Islet precursor cell (in vitro differentiated cells): Measurements from ENCODE around the gene ODF4.
"Not testable (repeated sequence)": the region's sequence is repeated elsewhere in the genome, so short reads cannot be mapped to it uniquely, and the experiment has no call there.

Experiments used
- DNase-seq: peaks from one replicate; pipeline ENCODE4 v3.0.0-alpha.2; 2018

Gene ODF4

DNA sequence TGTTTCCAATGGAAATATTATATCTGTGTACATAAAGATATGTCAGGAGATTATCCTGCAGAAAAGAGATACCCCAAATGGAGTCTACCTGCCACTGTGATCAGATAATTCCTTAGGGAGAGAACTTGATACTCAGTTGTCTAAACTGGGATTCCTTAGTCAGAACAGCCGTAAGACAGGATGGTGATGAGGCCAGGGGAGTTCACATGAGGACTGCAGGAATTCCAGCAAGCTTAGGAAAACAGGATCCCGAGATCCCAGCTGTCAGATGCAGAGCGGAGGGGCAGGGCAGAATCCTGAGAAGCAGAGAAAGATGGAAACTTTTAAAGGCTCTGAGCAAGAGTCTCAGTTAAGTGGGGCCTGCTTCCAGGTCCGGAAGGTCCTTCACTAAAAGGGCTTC, 32.1 kb downstream of the ODF4 start:
- DNase-seq, result no peak

- DNase-seq, result peak; percentile 78
Observed at GRCh38 chr17:8372422-8372821, 32.8 kb downstream of the ODF4 start.

GRCh38 chr17:8373856-8374255, 34.2 kb downstream of the ODF4 start:
- not testable (repeated sequence) for DNase-seq

DNA sequence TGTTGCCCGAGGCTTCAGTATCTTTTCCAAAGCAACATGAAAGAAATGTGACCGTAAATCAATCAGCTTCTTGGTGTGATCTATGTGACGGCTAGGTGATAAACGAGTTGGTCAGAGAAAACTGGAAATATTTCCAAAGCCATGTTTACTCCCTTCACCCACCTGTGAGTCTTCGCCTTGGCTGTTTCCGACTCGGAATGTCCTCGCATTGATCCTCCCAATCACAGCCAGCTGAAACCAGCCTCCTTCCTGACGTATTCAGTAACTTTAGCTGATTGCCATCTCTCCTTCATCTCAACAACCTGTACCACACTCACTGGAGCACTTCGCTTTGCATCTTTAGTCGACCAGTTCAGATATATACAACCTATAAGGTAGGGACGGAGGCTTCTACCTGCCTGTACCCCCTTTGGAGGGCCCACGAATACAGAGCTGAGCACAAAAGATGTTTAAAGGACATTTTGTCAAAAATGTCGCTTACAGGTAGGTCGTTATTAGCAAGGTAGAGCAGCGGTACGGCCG, 36.2 kb downstream of the ODF4 start:
- no peak for DNase-seq

DNA sequence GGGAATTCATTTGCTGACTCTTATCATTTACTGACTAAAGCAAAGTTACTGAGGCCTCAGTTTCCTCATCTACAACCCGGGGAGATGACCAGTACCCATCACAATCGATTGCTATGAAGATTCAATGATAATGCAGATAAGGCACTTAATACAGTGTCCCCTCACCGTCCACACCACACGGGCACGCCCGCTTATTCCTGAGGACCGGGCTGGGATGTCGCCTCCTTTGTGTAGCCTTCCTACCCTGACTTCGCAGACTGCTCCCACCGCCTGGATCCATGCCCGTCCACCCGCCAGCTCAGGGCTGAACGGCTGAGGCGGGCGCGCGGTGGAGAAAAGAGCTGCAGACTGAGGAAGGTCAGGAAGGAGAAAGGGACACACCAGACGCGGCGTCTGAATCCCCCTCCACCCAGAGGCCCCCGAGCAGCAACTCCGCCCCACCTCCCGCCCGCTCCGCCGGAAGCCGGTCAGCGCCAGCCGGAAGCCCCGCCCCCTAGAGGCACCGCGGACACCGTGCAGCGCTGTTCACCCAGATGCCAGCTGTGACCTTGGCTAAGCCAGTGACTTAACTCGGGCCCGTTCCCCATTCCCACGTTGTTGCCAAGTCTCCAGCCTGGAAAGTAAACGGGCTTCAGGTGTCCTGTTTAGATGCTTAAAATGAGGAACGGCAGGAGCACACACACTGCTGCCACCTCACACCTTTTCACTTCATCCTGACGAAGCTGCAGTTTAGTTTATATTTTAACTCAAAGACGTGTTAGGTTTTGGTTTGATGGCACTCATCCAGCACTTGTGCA, 36.8 kb downstream of the ODF4 start, which contains the start of gene KRABD2:
TSS of gene KRABD2 (minus strand) at position 434 of the 797 bp plus-strand sequence.
- DNase-seq, result peak; percentile 98

DNA sequence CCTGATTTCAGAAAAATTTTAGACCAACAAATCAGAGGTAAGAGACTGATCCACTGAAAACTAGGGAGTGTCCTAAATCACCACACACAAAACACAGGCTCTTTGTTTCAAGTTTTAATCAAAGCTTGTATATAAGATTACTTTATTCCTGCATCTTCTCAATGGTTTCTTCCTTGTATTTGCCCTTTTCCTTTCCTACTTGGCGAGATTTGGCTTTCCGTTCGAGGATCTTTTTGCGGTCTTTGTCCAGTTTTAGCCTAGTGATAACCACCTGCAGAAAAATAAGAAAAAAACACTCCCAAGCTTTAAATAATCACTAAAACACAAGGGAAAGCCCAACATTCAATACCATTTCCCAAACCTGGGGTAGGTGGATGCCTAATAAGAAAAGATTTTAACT, 37.8 kb downstream of the ODF4 start:
- no peak for DNase-seq

DNA sequence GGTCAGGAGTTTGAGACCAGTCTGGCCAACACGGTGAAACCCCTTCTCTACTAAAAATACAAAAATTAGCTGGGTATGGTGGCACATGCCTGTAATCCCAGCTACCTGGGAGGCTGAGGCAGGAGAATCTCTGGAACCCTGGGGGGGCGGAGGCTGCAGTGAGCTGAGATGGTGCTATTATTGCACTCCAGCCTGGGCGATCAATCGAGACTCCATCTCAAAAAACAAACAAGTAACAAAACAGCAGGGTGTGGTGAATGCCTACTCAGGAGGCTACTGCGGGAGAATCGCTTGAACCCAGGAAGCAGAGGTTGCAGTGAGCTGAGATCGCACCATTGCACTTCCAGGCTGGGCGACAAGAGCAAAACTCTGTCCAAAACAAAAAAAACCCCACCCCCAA, 38.5 kb downstream of the ODF4 start:
- not testable (repeated sequence) for DNase-seq

DNA sequence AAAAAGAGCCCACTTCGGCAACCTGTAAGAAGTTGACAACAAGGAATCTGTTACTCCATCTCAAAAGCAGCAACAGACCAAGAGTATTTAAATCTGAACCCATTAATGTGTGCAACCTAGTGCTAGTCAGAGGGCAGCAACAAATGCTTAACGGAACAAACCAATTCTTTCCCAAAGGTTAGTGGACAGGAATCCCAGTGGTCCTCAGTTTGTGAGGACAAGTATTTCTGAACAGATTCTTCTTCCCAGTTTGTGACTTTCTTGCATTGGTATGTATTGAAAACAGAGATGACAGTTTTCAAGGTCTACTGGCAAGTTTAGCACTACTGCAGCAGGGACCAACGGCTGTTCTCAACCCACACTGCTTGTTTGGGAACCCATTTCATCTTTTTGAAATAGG, 40.4 kb downstream of the ODF4 start:
- DNase-seq, result no peak

DNA sequence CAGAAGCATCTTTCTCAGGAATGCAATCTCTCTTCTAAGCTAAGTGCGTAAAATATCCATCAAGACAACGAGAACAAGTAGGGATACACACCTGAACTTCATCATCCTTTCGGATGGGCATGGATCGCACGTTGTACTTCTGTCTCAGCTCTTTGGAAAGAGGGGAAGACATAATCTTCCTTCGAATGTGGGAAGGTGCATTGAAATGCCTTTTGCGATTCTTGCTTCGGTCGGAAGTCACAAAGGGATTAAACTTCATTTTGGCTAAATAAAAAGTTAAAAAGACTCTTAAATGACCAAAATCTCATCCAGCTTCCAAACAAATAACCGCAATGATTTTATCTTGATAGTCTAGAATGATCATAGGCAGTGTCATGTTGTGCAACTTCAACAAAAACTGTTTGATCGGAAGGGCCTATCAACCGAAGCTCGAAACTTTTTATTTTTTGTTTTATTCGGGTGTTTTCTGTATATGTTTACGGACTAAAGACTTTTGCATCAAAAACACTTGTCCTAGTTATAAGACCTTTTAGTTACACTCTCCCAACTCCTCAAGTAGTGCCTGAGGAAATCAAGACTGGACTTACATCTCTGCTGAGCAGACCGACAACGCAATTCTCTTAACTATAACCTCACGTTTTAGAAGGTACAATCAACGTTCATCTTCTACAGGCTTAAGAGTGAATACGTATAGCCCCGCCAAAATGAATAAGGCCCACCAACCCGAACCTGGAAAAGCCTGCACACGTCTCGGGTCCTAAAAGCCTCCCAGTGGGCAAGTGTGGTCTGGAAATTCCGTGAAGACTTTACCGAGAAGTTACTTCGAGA, 42.6 kb downstream of the ODF4 start:
- DNase-seq, result no peak

- DNase-seq, result no peak
Observed at GRCh38 chr17:8382880-8383142, 43.2 kb downstream of the ODF4 start.

DNA sequence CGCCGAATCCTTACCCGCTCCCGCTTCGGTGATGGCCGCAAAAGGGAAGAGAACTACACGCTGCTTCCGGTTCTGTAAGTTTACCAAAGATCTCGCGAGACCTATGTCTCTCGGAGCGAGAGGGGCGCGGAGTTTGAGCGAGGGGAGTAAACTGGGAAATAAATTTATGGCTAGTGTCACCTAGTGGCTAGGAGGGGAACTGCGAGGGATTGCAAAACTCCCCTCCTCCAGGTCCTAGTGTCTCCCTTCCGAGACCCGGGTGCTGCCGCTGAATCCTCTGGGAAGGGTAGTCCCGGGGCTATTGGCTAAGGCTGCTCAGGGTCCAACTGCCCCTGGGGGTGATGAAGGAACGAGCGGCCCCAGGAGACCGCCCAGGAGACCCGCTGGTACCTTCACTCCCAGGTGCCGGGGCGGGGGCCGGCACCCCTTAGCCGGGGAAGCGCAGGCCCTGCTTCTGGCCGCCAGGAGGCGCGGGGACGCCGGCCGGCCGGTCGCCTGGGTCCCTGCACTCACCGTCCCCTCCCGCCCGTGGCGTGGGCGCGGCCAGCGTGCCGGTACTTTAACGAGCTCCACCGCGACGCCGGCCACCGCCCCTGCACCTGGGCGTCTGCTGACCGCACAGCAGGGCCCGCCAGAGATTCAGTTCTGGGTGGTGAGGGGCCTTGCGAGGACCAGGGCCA, 43.6 kb downstream of the ODF4 start, which contains the start of gene RPL26:
TSS of gene RPL26 (minus strand) at position 51 of the 680 bp plus-strand sequence. CDS start 883 bp downstream, outside the sequence.
- peak; percentile 100 for DNase-seq

DNA sequence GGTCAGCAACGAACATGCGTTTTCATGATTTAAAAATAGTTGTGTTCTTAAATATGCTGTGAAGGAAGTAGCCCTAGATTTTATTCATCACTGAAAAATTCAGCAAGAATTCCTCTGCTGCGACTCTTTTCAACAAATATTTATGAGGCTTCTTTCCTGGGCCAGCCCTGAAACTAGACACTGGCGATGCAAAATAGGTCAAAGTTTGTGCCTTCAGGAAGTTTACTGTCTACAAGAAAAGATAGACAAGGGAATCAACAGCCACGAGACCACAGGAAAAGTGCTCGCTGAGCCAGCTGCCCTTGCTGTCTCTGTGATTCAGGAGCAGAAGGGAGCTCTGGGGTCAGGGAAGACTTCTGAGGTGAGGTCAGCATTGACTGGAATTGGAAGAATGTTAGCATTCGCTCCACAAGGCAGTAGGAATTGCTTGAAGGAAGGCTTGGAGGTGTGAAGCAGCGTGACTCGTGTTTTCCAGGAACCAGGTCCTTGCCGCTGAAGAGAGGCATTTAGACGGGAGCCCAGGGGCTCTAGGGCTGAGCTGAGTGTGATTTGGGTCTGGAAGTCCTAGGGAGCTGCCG, 45.2 kb downstream of the ODF4 start:
- peak; percentile 100 for DNase-seq

- no peak for DNase-seq
Observed at GRCh38 chr17:8386841-8387240, 47.2 kb downstream of the ODF4 start.

GRCh38 chr17:8387914-8388651, 48.4 kb downstream of the ODF4 start:
- no peak for DNase-seq

DNA sequence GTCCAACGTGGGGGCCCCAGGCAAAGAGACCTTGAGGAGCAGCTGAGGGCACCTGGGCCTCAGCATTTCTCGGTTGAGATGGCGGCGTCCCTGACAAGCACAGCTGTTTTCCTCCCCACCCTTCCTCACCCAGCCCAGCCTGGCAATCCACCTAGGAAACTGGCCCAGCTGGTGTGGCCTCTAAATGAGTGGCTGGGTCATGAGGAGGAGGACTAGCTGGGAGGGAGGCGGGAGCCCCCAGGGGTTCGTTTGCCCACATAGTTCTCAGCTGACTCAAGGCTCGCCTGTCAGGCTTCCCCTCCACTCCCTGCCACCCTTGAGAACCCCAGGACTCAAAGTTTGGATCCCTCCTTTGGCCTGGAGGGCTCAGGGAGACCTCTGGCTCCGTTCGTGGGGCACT, 52.1 kb downstream of the ODF4 start:
- peak; percentile 78 for DNase-seq

DNA sequence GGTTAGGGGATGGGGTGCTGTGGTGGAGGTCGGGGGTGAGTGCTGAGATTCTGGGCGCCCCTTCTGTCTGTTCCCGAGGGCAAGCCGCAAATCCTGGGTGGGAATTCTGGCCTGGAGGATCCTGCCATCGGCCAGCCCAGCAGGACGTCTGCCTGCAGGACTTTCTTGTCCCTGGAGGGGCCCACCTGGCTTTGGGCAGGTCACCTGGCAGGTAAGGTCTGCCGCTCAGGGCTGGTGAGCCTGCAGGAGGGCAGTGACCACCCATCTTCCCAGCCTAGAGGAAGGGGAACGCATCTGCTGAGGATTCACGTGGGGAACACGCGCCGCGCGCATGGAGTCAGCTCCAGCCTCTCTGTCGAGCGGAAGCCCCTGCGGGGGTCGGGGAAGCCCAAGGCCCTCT, 52.6 kb downstream of the ODF4 start:
- DNase-seq, result peak; percentile 62

GRCh38 chr17:8392674-8393469, 53.2 kb downstream of the ODF4 start:
- DNase-seq, result no peak

- DNase-seq, result peak; percentile 79
Observed at GRCh38 chr17:8393470-8394231, 54.0 kb downstream of the ODF4 start.

DNA sequence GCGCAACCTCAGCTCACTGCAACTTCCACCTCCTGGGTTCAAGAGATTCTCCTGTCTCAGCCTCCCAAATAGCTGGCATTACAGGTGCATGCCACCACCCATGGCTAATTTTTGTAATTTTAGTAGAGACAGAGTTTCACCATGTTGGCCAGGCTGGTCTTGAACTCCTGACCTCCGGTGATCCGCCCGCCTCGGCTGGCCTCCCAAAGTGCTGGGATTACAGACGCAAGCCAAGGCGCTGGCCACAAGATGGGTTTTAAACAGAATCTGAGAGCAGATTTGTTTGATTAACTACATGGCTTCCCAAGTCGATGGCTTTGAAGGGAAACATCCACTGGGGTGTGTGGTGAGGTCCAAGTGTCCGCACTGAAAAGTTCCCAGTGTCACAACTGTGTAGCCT, 54.9 kb downstream of the ODF4 start:
- DNase-seq, result not testable (repeated sequence)
